Urothelium cell line (cell line): Measurements from ENCODE around the gene SFXN5.
"Not testable (repeated sequence)": the region's sequence is repeated elsewhere in the genome, so short reads cannot be mapped to it uniquely, and the experiment has no call there.

Experiments
- DNase-seq: peaks from one replicate; pipeline ENCODE4 v3.0.0; 2011; ENCODE audit warnings: low spot score, mixed read lengths
- FAIRE-seq: peaks from 2 replicates; lab custom pipeline; 2011; peaks lifted over from hg19 to GRCh38; lab: Jason Lieb, UNC

SFXN5 gene

DNA sequence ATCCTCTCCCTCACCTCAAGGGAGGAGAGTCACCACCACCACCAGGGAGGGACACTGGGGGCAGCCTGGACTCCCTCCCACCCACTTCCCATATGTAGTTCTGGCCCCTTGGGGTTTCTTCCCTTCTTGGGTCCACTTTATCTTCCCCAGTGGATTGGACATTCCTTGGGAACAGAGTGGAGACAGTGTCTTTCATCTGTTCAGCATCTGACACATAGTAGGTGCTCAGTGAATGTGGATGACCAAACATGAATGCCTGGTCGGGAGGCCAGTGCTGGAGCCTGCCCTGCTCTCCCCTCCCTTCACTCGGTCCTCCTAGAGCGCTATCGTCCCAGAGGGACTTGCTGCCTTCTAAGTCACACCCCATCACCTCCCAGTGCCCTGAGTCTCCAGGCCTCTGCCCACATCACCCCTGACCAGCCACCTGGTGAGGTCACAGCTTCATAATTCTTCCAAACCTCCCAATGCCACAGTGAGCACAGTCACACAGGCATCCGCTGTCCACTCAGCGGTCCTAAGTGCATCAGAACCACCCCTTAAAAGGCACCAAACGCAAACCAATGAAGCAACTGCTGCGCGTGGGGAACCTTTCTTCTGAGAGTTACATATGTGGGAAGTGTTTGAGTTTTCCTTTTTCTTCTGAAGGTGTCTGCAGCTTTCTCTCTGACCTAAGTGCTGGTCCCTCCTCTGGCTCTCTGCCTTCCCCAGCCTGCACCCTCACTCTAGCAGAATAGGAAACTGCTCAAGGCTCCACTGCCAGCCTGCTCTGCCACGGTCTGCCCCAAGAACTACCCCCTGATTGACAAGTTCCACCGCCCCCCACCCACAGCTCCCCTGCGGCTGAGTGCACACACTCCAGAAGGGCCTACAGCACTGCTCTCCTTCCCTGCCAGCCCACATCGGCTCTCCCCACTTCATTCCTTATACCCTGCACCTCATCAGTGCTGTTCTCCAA, 7.2 kb upstream of the SFXN5 start:
- no peak for DNase-seq
- FAIRE-seq = peak; percentile 40

- DNase-seq (no peak), FAIRE-seq (no peak)
These were observed 5.9 kb upstream of the SFXN5 start for GRCh38 chr2:73077424-73077795.

GRCh38 chr2:73076701-73077423, 5.3 kb upstream of the SFXN5 start:
- DNase-seq (no peak), FAIRE-seq (no peak)

GRCh38 chr2:73075477-73076373, 4.2 kb upstream of the SFXN5 start:
- DNase-seq (no peak), FAIRE-seq (no peak)

DNA sequence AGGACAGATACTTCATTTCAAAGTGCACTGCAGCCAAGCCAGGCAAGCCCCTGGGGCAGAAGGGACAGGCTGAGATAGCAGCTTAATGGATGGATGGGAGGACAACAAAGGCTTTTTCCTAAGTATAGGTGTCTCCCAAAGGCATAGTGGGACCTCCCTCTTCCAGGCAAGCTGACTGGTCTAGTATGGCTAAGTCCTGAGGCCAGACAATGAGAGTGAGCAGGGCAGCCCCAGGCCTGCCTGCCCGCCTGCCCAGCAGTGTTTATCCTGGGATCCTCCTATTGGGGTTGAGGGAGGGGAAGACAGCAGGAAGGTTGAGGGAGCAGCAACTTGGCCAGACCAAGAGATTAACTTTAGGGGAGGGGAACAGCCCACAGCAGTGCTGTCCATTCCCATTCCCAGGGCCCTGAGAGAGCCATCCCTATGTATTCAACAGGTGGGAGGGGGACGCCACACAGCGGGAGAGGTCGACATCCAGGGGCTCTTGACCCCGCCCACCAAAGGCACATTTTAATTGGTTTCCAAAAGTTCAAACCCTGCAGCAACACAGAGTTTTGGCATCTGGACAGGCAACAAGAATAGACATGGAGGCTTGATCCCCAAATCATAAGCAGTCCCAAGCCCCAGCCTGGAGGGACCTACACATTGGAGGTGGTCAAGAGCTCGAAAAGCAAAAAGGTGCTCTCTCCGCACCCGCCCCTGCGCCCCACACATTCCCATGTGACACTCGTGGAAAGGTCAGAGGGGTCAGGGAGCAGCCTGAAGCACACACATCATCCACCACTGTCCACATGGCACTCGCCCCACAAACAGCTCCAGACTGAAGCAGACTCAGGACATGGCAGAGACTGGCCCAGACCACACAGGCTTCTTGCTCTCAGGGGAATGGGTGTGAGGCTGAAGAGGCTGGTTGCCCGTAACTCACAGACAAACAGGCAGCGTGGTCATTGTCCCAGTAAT, 2.9 kb upstream of the SFXN5 start:
- no peak for FAIRE-seq
- DNase-seq = no peak

DNA sequence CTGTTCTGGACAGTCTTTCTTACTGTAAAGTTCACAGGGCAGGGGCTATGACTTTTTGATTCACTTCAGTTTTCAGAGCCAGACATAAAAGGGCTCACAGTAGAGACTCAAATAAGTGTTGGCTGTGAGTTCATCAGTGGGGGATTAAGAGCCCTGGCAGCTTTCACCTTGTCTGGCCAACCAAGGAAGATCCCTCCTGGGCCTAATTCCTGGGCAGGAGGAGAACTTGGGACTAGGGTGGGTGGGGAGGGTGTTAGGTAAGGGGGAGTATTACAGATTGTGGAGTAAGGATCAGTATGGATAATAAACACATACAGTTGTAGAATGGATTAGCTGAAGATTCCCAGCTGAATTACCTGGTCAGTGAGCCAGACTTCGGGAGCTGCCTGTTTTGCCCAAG, 904 bp upstream of the SFXN5 start:
- DNase-seq = no peak
- no peak for FAIRE-seq

DNA sequence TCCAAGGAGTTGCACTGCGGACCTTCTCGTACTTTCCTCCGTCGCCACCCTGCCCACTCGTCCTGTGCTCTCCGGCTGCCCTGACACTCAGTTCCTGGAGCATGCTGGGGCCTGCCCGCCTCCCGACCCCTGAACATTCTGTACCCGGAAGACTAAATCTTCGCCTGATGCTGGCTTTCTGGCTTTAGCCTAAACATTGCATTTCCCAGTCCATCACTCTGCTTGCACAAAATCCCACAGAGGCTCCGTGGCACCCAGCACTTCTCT, 550 bp upstream of the SFXN5 start:
- FAIRE-seq (no peak), DNase-seq (no peak)

GRCh38 chr2:73070643-73071359, 711 bp downstream of the SFXN5 start:
- DNase-seq (peak; percentile 62), FAIRE-seq (peak; percentile 63)

- DNase-seq = no peak
- no peak for FAIRE-seq
These were observed 1.5 kb downstream of the SFXN5 start for GRCh38 chr2:73069855-73070642.

DNA sequence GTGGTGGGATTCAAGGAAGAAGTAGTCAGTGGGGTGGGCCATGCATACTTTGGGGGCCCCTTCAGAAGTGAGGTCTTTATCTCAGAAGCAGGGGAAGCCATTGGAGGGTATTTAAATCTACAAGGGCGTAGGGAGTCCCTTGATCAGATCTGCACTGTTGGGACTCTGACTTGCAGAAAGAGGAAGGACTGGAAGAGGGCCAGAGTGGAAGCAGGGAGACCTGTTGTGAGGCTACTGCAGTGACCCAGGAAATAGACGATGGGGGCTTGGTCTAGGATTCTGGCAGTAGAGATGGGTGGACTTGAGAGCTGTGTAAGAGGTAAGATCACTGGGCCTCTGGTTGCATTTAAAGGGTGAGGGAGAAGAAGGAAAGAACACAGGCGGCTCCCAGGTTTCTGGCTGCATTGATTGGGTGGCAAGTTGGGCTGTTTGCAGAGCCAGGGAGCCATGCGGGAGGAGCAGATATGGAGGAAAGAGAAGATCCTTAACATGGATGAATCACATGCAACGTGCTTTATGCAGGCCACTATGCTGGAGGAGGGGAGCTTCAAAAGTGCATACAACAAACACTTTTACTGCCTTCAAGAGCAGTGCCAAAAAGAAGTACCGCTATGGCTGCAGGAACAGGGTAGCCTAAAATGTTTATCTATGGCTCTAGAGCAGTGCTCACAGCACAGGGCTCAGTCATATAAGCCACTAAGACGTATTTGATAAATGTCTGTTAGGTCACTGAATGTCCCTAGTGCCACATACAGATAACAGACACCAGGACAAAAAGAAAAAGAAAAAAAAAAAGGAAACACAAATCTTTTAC, 2.3 kb downstream of the SFXN5 start:
- FAIRE-seq (no peak), DNase-seq (no peak)

GRCh38 chr2:73068147-73068546, 3.4 kb downstream of the SFXN5 start:
- DNase-seq (no peak), FAIRE-seq (no peak)

DNA sequence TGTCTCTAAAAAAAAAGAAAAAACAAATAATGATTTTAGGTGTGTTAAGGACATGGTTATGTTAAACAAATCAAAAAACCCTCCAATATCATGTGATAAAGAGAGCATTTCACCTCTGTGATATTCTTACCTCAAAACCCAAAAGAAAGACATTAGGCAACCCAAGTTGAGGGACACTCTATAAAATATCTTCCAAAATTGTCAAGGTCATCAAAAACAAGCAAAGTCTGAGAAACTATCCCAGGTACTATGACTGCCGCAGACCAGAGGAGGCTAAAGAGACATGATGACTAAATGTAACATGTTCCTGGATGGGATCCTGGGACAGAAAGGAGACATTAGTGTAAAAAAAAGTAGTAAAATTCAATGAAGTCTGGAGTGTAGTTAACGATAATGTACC, 4.5 kb downstream of the SFXN5 start:
- DNase-seq = no peak
- FAIRE-seq = no peak

DNA sequence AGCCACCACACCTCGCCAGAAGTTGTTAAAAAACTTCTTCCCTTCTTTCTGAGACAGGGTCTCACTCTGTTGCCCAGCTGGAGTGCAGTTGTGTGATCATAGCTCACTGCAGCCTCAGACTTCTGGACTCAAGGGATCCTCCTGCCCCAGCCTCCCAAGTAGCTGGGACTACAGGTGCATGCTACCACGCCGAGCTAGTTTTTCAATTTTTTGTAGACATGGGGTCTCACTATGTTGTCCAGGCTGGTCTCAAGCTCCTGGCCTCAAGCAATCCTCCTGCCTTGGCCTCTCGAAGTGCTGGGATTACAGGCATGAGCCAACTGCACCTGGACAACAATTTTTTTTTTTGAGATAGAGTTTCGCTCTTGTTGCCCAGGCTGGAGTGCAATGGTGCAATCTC, 6.4 kb downstream of the SFXN5 start:
- not testable (repeated sequence) for DNase-seq, FAIRE-seq

DNA sequence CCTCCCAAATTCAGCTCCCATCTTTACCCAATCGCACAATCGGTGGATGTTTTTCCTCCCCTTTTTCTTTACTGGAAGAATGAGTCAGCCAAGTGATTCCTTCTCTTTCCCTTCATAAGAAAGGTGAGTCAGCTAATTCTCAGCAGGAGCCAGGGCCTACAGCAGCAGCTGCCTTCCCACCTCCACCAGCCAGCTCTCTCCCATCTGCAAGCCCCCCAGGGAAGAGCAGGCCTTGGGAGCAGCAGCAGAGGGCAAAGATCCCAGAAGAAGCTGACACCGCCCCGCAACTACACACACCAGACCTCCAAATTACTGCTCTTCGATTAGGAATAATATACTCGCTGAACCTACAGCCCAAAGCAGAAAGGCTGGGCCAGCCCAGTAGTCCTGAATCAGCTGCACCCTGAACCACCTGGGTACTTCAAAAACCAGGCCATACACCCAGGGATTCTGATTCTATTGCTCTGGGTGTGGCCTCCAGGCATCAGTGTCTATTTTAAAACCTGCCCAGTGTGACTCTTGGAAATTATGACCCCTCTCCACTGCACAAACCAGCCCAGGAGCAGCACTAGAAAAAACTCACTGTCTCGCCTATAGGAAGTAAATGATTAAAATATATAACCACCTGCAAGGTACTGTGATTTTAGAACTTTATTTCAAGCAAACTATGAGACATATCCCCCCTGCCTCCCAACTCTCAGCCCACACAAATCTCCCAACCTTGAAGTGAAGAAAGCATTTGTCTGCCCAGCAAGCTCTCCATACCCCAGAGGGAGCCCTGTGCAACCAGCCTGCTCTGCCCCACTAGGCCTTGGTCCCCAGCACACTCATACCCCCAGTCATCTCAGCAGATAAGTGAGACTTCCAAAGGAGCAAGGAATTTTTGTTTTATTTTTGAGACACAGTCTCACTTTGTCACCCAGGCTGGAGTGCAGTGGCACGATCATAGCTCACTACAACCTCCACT, 7.3 kb downstream of the SFXN5 start:
- FAIRE-seq = no peak
- DNase-seq = peak; percentile 81

- FAIRE-seq = no peak
- no peak for DNase-seq
These were observed 8.0 kb downstream of the SFXN5 start for GRCh38 chr2:73063472-73063871.

- DNase-seq (no peak), FAIRE-seq (no peak)
These were observed 12.4 kb downstream of the SFXN5 start for GRCh38 chr2:73059106-73059505.

- FAIRE-seq = no peak
- DNase-seq = no peak
These were observed 16.5 kb downstream of the SFXN5 start for GRCh38 chr2:73054980-73055379.
